ENCODE measurements around the gene GUCD1. TPM values are rescaled to one million over a fixed set of nuclear protein-coding genes. Genes with fewer than 3 reads are reported as not detected.
A peak's percentile ranks its signal among the peaks of the same experiment; 100 is the strongest.
"Not testable (repeated sequence)": the region's sequence is repeated elsewhere in the genome, so short reads cannot be mapped to it uniquely, and the experiment has no call there.

The GUCD1 gene
- total and polyA plus RNA-seq, 2 of the 8 experiments (the other 6 are each of a cell fraction or from before 2014, with no cell fraction given) = 85.2 to 128 TPM

GRCh38 chr22:24602847-24603769, 48.2 kb upstream of the GUCD1 start, which contains the start of gene GGT1:
Gene GGT1, plus strand, starts transcription at chr22:24603193. Its CDS starts 7,889 bp downstream, at chr22:24611082.
- H3K27ac ChIP-seq (ENCODE audit: low read depth, low read length); H3K9ac ChIP-seq (replicated peaks in 1 of 4; ENCODE audit: extremely low read depth in 1 of 4, low read depth in 3 of 4, low read length in 3 of 4); H2BK15ac ChIP-seq (ENCODE audit: low read length); H2AFZ ChIP-seq (ENCODE audit: low read length); H3K79me2 ChIP-seq (ENCODE audit: control insufficient read depth in 1 of 2, insufficient read depth in 2 of 2, low read length in 2 of 2); H3K36me3 ChIP-seq (ENCODE audit: control insufficient read depth in 2 of 4, insufficient read depth in 4 of 4, low read length in 3 of 4); H4K91ac ChIP-seq (replicated peaks; ENCODE audit: insufficient read length, low read length); H4K20me1 ChIP-seq (replicated peaks in 1 of 2; ENCODE audit: control insufficient read depth in 1 of 2, insufficient read depth in 2 of 2, low read length in 2 of 2); H2BK20ac ChIP-seq (ENCODE audit: low read length); H3K23me2 ChIP-seq (ENCODE audit: low read depth, low read length); H3K56ac ChIP-seq (replicated peaks; ENCODE audit: insufficient read length, low read depth, low read length); FAIRE-seq; H3K27me3 ChIP-seq (replicated peaks in 1 of 4; ENCODE audit: control insufficient read depth in 3 of 4, extremely low read depth in 1 of 4, insufficient read depth in 3 of 4, low read length in 3 of 4); H3K79me1 ChIP-seq (ENCODE audit: low read depth, low read length); H3K23ac ChIP-seq (ENCODE audit: insufficient read length); H2BK5ac ChIP-seq (ENCODE audit: low read depth, low read length); H3K4ac ChIP-seq (replicated peaks; ENCODE audit: insufficient read length, low read depth, low read length); H3K9me3 ChIP-seq (ENCODE audit: insufficient read depth in 2 of 2, low read depth in 1 of 2, low read length in 1 of 2); H3K14ac ChIP-seq (ENCODE audit: insufficient read length): not testable (repeated sequence)
- CTCF ChIA-PET (ENCODE audit: partially characterized antibody) = interaction anchor here (0.6 to 1.6 kb wide), 4 partner anchors 12 to 169 kb away, joined by 3 to 5 read pairs (median 3); no protein-coding TSS in a partner anchor
- H3K18ac ChIP-seq (ENCODE audit: extremely low read depth, low read length) = peak within 1 kb of the TSS; percentile 48
- peak within 1 kb of the TSS; percentile 27; the same call in 1 of the 2 replicates for H2BK12ac ChIP-seq (ENCODE audit: low read depth, low read length)
- H4K8ac ChIP-seq (ENCODE audit: extremely low read depth, insufficient read depth, low read length) = peak within 1 kb of the TSS; percentile 25; the same call in 1 of the 2 replicates
- peak within 1 kb of the TSS; percentile 36 for H4K5ac ChIP-seq (ENCODE audit: insufficient read length, low read depth, low read length)
- DNase-seq (ENCODE audit: low read depth in 1 of 2, low spot score in 2 of 2) = peak in 1 of 2 experiments; percentile 47
- peak within 1 kb of the TSS; percentile 72 for H2BK120ac ChIP-seq (replicated peaks; ENCODE audit: low read depth, low read length)
- H2AK5ac ChIP-seq (ENCODE audit: low read depth, low read length) = peak within 1 kb of the TSS; percentile 53; the same call in 1 of the 2 replicates
- H3K4me3 ChIP-seq (ENCODE audit: extremely low read depth in 1 of 4, insufficient read depth in 2 of 4, low read depth in 3 of 4, low read length in 4 of 4) = peak within 1 kb of the TSS in 2 of 4 experiments; percentile 8 to 37; a peak in 1 of 8 replicates
- POLR2A ChIA-PET (ENCODE audit: partially characterized antibody) = interaction anchor here (0.8 to 1.1 kb wide), 2 partner anchors 9 to 11 kb away, joined by 3 to 5 read pairs; no protein-coding TSS in a partner anchor
- peak; percentile 82 for TF ChIP-seq KDM1A (IDR thresholded peaks at IDR 0.05; ENCODE audit: borderline replicate concordance, low read length)
- H3K4me1 ChIP-seq (replicated peaks in 1 of 4; ENCODE audit: control insufficient read depth in 3 of 4, insufficient read depth in 4 of 4, low read length in 3 of 4) = peaks cover 4 to 16% (median 11%) of the 10 kb centered on the region in 4 experiments
- WGBS, 2 experiments (ENCODE audit: extremely low coverage in 1 of 2, insufficient coverage in 1 of 2, insufficient read length in 1 of 2, insufficient replicate concordance in 2 of 2, low coverage in 1 of 2, low lambda C conversion rate in 2 of 2, missing lambda C conversion rate in 1 of 2) = 62% methylated on average over 18 of the region's 22 CpGs; no CpG with 5 or more reads in 1 of the 2 experiments
- H3K4me2 ChIP-seq (ENCODE audit: insufficient read depth in 1 of 2, low read depth in 2 of 2, low read length in 2 of 2) = peak within 1 kb of the TSS; percentile 46 to 52
